ENCODE results near the gene CATSPER1. TPM values are rescaled to one million over a fixed set of nuclear protein-coding genes. Genes with fewer than 3 reads are reported as not detected.
"Not testable (repeated sequence)": the region's sequence is repeated elsewhere in the genome, so short reads cannot be mapped to it uniquely, and the experiment has no call there.

The CATSPER1 gene
- total RNA-seq, 5 donors from 2014 or later (not counting 1 experiment from before 2014, with no cell fraction given) = not detected

- peaks cover 4 to 11% of the 10 kb centered on the region in 2 donors for H3K27me3 Mint-ChIP-seq
Measured at GRCh38 chr11:66035653-66036333, 9.5 kb upstream of the CATSPER1 start.

GRCh38 chr11:66032957-66033735 is 6.9 kb upstream of the CATSPER1 start:
- H3K4me1 ChIP-seq (ENCODE audit: control insufficient read depth in 1 of 2, extremely low read depth in 1 of 2, insufficient read depth in 2 of 2, low read length in 2 of 2) = no peaks in the 10 kb centered on the region
- no peak overlapping the region for H3K4me3 ChIP-seq (ENCODE audit: control insufficient read depth in 1 of 2, extremely low read depth in 1 of 2, low read length in 1 of 2)
- Mint-ChIP-seq H3K36me3 (no peaks in the 10 kb centered on the region), H3K9me3 (no peaks in the 10 kb centered on the region), H3K27ac (no peak overlapping the region), H3K4me1 (no peaks in the 10 kb centered on the region), H3K27me3 (peaks cover 4 to 6% of the 10 kb centered on the region in 2 donors), H3K4me3 (no peak overlapping the region)
- peaks cover 0 to 23% of the 10 kb centered on the region in 2 experiments for H3K27me3 ChIP-seq (replicated peaks in 1 of 2; ENCODE audit: control insufficient read depth in 2 of 2, extremely low read depth in 1 of 2, insufficient read depth in 2 of 2, low read length in 1 of 2)
- no peaks in the 10 kb centered on the region for H3K9me3 ChIP-seq
- H3K27ac ChIP-seq (ENCODE audit: low read length) = no peak overlapping the region
- no peaks in the 10 kb centered on the region for H3K36me3 ChIP-seq (ENCODE audit: control insufficient read depth in 2 of 2, extremely low read depth in 1 of 2, insufficient read depth in 1 of 2, low read length in 1 of 2)
- ATAC-seq (replicated peaks in 1 of 4) = no peak
- POLR2A ChIA-PET = no interaction called here
- CTCF ChIA-PET = interaction anchor here in 1 of 2 donors (0.6 to 0.7 kb wide), 2 partner anchors 184 to 353 kb away, joined by 3 to 7 read pairs; no protein-coding TSS in a partner anchor
- DNase-seq = no peak
- 93% methylated on average over 5 of the region's 8 CpGs for WGBS (ENCODE audit: insufficient coverage)

More at GRCh38 chr11:66035653-66036333, 9.5 kb upstream of the CATSPER1 start:
- ChIA-PET POLR2A (no interaction called here), CTCF (interaction anchor here in 1 of 2 donors (0.5 kb wide), 1 partner anchor 525 kb away, joined by 4 read pairs; no protein-coding TSS in a partner anchor)
- H3K36me3 ChIP-seq (ENCODE audit: control insufficient read depth in 2 of 2, extremely low read depth in 1 of 2, insufficient read depth in 1 of 2, low read length in 1 of 2) = no peaks in the 10 kb centered on the region
- Mint-ChIP-seq H3K36me3 (no peaks in the 10 kb centered on the region), H3K9me3 (no peaks in the 10 kb centered on the region), H3K4me3 (no peak overlapping the region), H3K4me1 (no peaks in the 10 kb centered on the region), H3K27ac (no peak overlapping the region)
- DNase-seq = no peak
- H3K9me3 ChIP-seq = no peaks in the 10 kb centered on the region
- ATAC-seq (replicated peaks in 1 of 4) = no peak
- no peak overlapping the region for H3K27ac ChIP-seq (ENCODE audit: low read length)
- H3K4me3 ChIP-seq (ENCODE audit: control insufficient read depth in 1 of 2, extremely low read depth in 1 of 2, low read length in 1 of 2) = no peak overlapping the region
- H3K27me3 ChIP-seq (replicated peaks in 1 of 2; ENCODE audit: control insufficient read depth in 2 of 2, extremely low read depth in 1 of 2, insufficient read depth in 2 of 2, low read length in 1 of 2) = peaks cover 0 to 25% of the 10 kb centered on the region in 2 experiments
- no peaks in the 10 kb centered on the region for H3K4me1 ChIP-seq (ENCODE audit: control insufficient read depth in 1 of 2, extremely low read depth in 1 of 2, insufficient read depth in 2 of 2, low read length in 2 of 2)
- WGBS (ENCODE audit: insufficient coverage) = 85% methylated on average over 5 of the region's 9 CpGs

- H3K27ac ChIP-seq (ENCODE audit: low read length); H3K27ac Mint-ChIP-seq; H3K9me3 ChIP-seq; H3K36me3 Mint-ChIP-seq; H3K4me3 Mint-ChIP-seq; ATAC-seq (replicated peaks in 1 of 4); CTCF ChIA-PET; DNase-seq; H3K27me3 Mint-ChIP-seq; H3K36me3 ChIP-seq (ENCODE audit: control insufficient read depth in 2 of 2, extremely low read depth in 1 of 2, insufficient read depth in 1 of 2, low read length in 1 of 2); H3K4me3 ChIP-seq (ENCODE audit: control insufficient read depth in 1 of 2, extremely low read depth in 1 of 2, low read length in 1 of 2); H3K9me3 Mint-ChIP-seq; POLR2A ChIA-PET: not testable (repeated sequence)
- Histone ChIP-seq H3K27me3 (replicated peaks in 1 of 2; ENCODE audit: control insufficient read depth in 2 of 2, extremely low read depth in 1 of 2, insufficient read depth in 2 of 2, low read length in 1 of 2) (peaks cover 0 to 20% of the 10 kb centered on the region in 2 experiments), H3K4me1 (ENCODE audit: control insufficient read depth in 1 of 2, extremely low read depth in 1 of 2, insufficient read depth in 2 of 2, low read length in 2 of 2) (peaks cover 0 to 15% of the 10 kb centered on the region in 2 experiments)
- peaks cover 5 to 13% (median 6%) of the 10 kb centered on the region in 3 donors for H3K4me1 Mint-ChIP-seq
- WGBS (ENCODE audit: insufficient coverage) = 93% methylated on average over 4 of the region's 5 CpGs
Measured at GRCh38 chr11:66023186-66023440, 3.2 kb downstream of the CATSPER1 start.

GRCh38 chr11:66022401-66023185 is 3.7 kb downstream of the CATSPER1 start:
- DNase-seq = peak; percentile 29 to 86 (median 67)
- ChIA-PET CTCF (interaction anchor here (0.6 to 0.8 kb wide), 3 partner anchors 29 to 467 kb away, joined by 3 to 4 read pairs (median 3); no protein-coding TSS in a partner anchor), POLR2A (interaction anchor here in 1 of 2 donors (0.5 kb wide), 1 partner anchor 218 kb away, joined by 3 read pairs; no protein-coding TSS in a partner anchor)
- H3K27me3 Mint-ChIP-seq = peaks cover 3 to 7% of the 10 kb centered on the region in 2 donors
- no peak overlapping the region for H3K27ac Mint-ChIP-seq
- Histone ChIP-seq H3K9me3 (no peaks in the 10 kb centered on the region), H3K4me1 (ENCODE audit: control insufficient read depth in 1 of 2, extremely low read depth in 1 of 2, insufficient read depth in 2 of 2, low read length in 2 of 2) (peaks cover 0 to 15% of the 10 kb centered on the region in 2 experiments), H3K27ac (ENCODE audit: low read length) (no peak overlapping the region), H3K4me3 (ENCODE audit: control insufficient read depth in 1 of 2, extremely low read depth in 1 of 2, low read length in 1 of 2) (peak overlapping the region in 1 of 2 donors; percentile 10), H3K36me3 (ENCODE audit: control insufficient read depth in 2 of 2, extremely low read depth in 1 of 2, insufficient read depth in 1 of 2, low read length in 1 of 2) (no peaks in the 10 kb centered on the region), H3K27me3 (replicated peaks in 1 of 2; ENCODE audit: control insufficient read depth in 2 of 2, extremely low read depth in 1 of 2, insufficient read depth in 2 of 2, low read length in 1 of 2) (peaks cover 0 to 20% of the 10 kb centered on the region in 2 experiments)
- ATAC-seq (replicated peaks in 1 of 4) = peak; percentile 90 to 95 (median 94)
- WGBS (ENCODE audit: insufficient coverage) = 24% methylated on average over 44 of the region's 46 CpGs
- H3K36me3 Mint-ChIP-seq = no peaks in the 10 kb centered on the region
- peak overlapping the region in 2 of 3 donors; percentile 24 to 45 for H3K4me3 Mint-ChIP-seq
- peaks cover 5 to 13% (median 6%) of the 10 kb centered on the region in 3 donors for H3K4me1 Mint-ChIP-seq
- no peaks in the 10 kb centered on the region for H3K9me3 Mint-ChIP-seq

GRCh38 chr11:66020618-66021357 is 5.5 kb downstream of the CATSPER1 start:
- POLR2A ChIA-PET = no interaction called here
- Mint-ChIP-seq H3K4me3 (no peak overlapping the region), H3K4me1 (peaks cover 5 to 13% (median 6%) of the 10 kb centered on the region in 3 donors), H3K9me3 (no peaks in the 10 kb centered on the region), H3K36me3 (no peaks in the 10 kb centered on the region), H3K27ac (no peak overlapping the region), H3K27me3 (peaks cover 3 to 7% of the 10 kb centered on the region in 2 donors)
- Histone ChIP-seq H3K4me3 (ENCODE audit: control insufficient read depth in 1 of 2, extremely low read depth in 1 of 2, low read length in 1 of 2) (no peak overlapping the region), H3K36me3 (ENCODE audit: control insufficient read depth in 2 of 2, extremely low read depth in 1 of 2, insufficient read depth in 1 of 2, low read length in 1 of 2) (no peaks in the 10 kb centered on the region), H3K4me1 (ENCODE audit: control insufficient read depth in 1 of 2, extremely low read depth in 1 of 2, insufficient read depth in 2 of 2, low read length in 2 of 2) (peaks cover 0 to 15% of the 10 kb centered on the region in 2 experiments), H3K9me3 (no peaks in the 10 kb centered on the region), H3K27ac (ENCODE audit: low read length) (no peak overlapping the region), H3K27me3 (replicated peaks in 1 of 2; ENCODE audit: control insufficient read depth in 2 of 2, extremely low read depth in 1 of 2, insufficient read depth in 2 of 2, low read length in 1 of 2) (peaks cover 0 to 20% of the 10 kb centered on the region in 2 experiments)
- ATAC-seq (replicated peaks in 1 of 4) (no peak), DNase-seq (peak in 8 of 35 experiments; percentile 8 to 55 (median 18))
- CTCF ChIA-PET = no interaction called here
- WGBS (ENCODE audit: insufficient coverage) = 56% methylated on average over 13 of the region's 25 CpGs

All from T-cell (primary cell).